Iris pigment epithelial cell (primary cell): ENCODE measurements around the gene GPR39.
A peak's percentile ranks its signal among the peaks of the same experiment; 100 is the strongest.

ENCODE experiments used
- DNase-seq: peaks from one replicate; pipeline ENCODE4 v3.0.0-alpha.2; 2011; ENCODE audit warnings: low read depth

GPR39 gene

GRCh38 chr2:132671151-132671835 is 254.7 kb downstream of the GPR39 start:
- peak; percentile 93 for DNase-seq

GRCh38 chr2:132676999-132677398 is 260.4 kb downstream of the GPR39 start:
- peak; percentile 9 for DNase-seq

GRCh38 chr2:132677661-132678060 is 261.1 kb downstream of the GPR39 start:
- DNase-seq, result peak; percentile 42

GRCh38 chr2:132678483-132678882 is 261.9 kb downstream of the GPR39 start:
- DNase-seq, result peak; percentile 52

- DNase-seq, result no peak
These were observed 263.9 kb downstream of the GPR39 start for GRCh38 chr2:132680544-132680943.

- DNase-seq, result peak; percentile 57
These were observed 265.2 kb downstream of the GPR39 start for GRCh38 chr2:132681766-132682165.

GRCh38 chr2:132690664-132691303 is 274.2 kb downstream of the GPR39 start:
- DNase-seq, result peak; percentile 36

GRCh38 chr2:132691556-132691955 is 275.0 kb downstream of the GPR39 start:
- no peak for DNase-seq

GRCh38 chr2:132692816-132693215 is 276.2 kb downstream of the GPR39 start:
- peak; percentile 57 for DNase-seq
